ENCODE measurements around the gene CD101.

- TF ChIP-seq CTCF (IDR thresholded peaks at IDR 0.05; ENCODE audit: low read depth, low read length, poor library complexity, severe bottlenecking) (no peak), EZH2phosphoT487 (IDR thresholded peaks at IDR 0.05; ENCODE audit: borderline replicate concordance, low read length) (no peak)
Measured at GRCh38 chr1:116971258-116971860, 30.2 kb upstream of the CD101 start.

Measured in DOHH2 (cell line).